Measurements from ENCODE around the gene FAM111A. TPM values are rescaled to one million over a fixed set of nuclear protein-coding genes. Genes with fewer than 3 reads are reported as not detected.

The FAM111A gene
- polyA plus RNA-seq, 1 donor from 2014 or later = 23.7 TPM

- no peaks in the 10 kb centered on the region for H3K27me3 Mint-ChIP-seq
- peak overlapping the region in 1 of 3 donors; percentile 70 for H3K27ac Mint-ChIP-seq
- H3K36me3 Mint-ChIP-seq = peaks cover 25% of the 10 kb centered on the region
- peaks cover 12 to 31% (median 13%) of the 10 kb centered on the region in 3 donors for H3K4me1 Mint-ChIP-seq
- no peaks in the 10 kb centered on the region for H3K9me3 Mint-ChIP-seq
- H3K4me3 Mint-ChIP-seq = no peak overlapping the region
Observed at GRCh38 chr11:59192446-59193020, 49.9 kb downstream of the FAM111A start.

GRCh38 chr11:59193587-59194130 is 51.0 kb downstream of the FAM111A start:
- Mint-ChIP-seq H3K27me3 (no peaks in the 10 kb centered on the region), H3K9me3 (no peaks in the 10 kb centered on the region), H3K36me3 (peaks cover 25% of the 10 kb centered on the region), H3K27ac (no peak overlapping the region), H3K4me1 (peaks cover 12 to 37% (median 13%) of the 10 kb centered on the region in 3 donors), H3K4me3 (no peak overlapping the region)

GRCh38 chr11:59195586-59195985 is 52.9 kb downstream of the FAM111A start:
- Mint-ChIP-seq H3K4me3 (no peak overlapping the region), H3K27ac (no peak overlapping the region), H3K27me3 (no peaks in the 10 kb centered on the region), H3K9me3 (peaks cover 0 to 3% (median 0%) of the 10 kb centered on the region in 3 donors), H3K36me3 (peaks cover 21% of the 10 kb centered on the region), H3K4me1 (peaks cover 21 to 52% (median 26%) of the 10 kb centered on the region in 3 donors)

GRCh38 chr11:59196777-59197176 is 54.1 kb downstream of the FAM111A start:
- Mint-ChIP-seq H3K4me3 (no peak overlapping the region), H3K9me3 (peaks cover 0 to 3% (median 0%) of the 10 kb centered on the region in 3 donors), H3K36me3 (peaks cover 21% of the 10 kb centered on the region), H3K27me3 (no peaks in the 10 kb centered on the region), H3K4me1 (peaks cover 28 to 56% (median 31%) of the 10 kb centered on the region in 3 donors), H3K27ac (no peak overlapping the region)

GRCh38 chr11:59197991-59198390 is 55.3 kb downstream of the FAM111A start:
- peaks cover 0 to 3% (median 0%) of the 10 kb centered on the region in 3 donors for H3K9me3 Mint-ChIP-seq
- H3K4me1 Mint-ChIP-seq = peaks cover 32 to 64% (median 32%) of the 10 kb centered on the region in 3 donors
- H3K27me3 Mint-ChIP-seq = no peaks in the 10 kb centered on the region
- H3K36me3 Mint-ChIP-seq = peaks cover 16% of the 10 kb centered on the region
- no peak overlapping the region for H3K4me3 Mint-ChIP-seq
- H3K27ac Mint-ChIP-seq = no peak overlapping the region

GRCh38 chr11:59198726-59199125 is 56.1 kb downstream of the FAM111A start:
- Mint-ChIP-seq H3K36me3 (peaks cover 15% of the 10 kb centered on the region), H3K4me3 (no peak overlapping the region), H3K9me3 (peaks cover 0 to 3% (median 0%) of the 10 kb centered on the region in 3 donors), H3K27ac (peak overlapping the region in 1 of 3 donors; percentile 47), H3K27me3 (no peaks in the 10 kb centered on the region), H3K4me1 (peaks cover 32 to 67% (median 32%) of the 10 kb centered on the region in 3 donors)

- Mint-ChIP-seq H3K27ac (peak overlapping the region; percentile 0 to 90 (median 53)), H3K27me3 (no peaks in the 10 kb centered on the region), H3K9me3 (peaks cover 0 to 3% (median 0%) of the 10 kb centered on the region in 3 donors), H3K4me3 (peak overlapping the region in 3 of 4 donors; percentile 2 to 50 (median 30)), H3K36me3 (peaks cover 12% of the 10 kb centered on the region), H3K4me1 (peaks cover 30 to 63% (median 39%) of the 10 kb centered on the region in 3 donors)
Observed at GRCh38 chr11:59199546-59200422, 57.1 kb downstream of the FAM111A start.

- H3K36me3 Mint-ChIP-seq = peaks cover 10% of the 10 kb centered on the region
- H3K4me3 Mint-ChIP-seq = peak overlapping the region in 2 of 4 donors; percentile 2 to 45
- peaks cover 0 to 3% (median 0%) of the 10 kb centered on the region in 3 donors for H3K9me3 Mint-ChIP-seq
- H3K4me1 Mint-ChIP-seq = peaks cover 30 to 62% (median 42%) of the 10 kb centered on the region in 3 donors
- H3K27ac Mint-ChIP-seq = peak overlapping the region in 1 of 3 donors; percentile 53
- no peaks in the 10 kb centered on the region for H3K27me3 Mint-ChIP-seq
Observed at GRCh38 chr11:59200423-59200746, 57.7 kb downstream of the FAM111A start.

GRCh38 chr11:59201353-59201752 is 58.7 kb downstream of the FAM111A start:
- Mint-ChIP-seq H3K27me3 (no peaks in the 10 kb centered on the region), H3K4me1 (peaks cover 32 to 58% (median 40%) of the 10 kb centered on the region in 3 donors), H3K4me3 (no peak overlapping the region), H3K27ac (no peak overlapping the region), H3K9me3 (peaks cover 0 to 3% (median 0%) of the 10 kb centered on the region in 3 donors), H3K36me3 (peaks cover 4% of the 10 kb centered on the region)

Other genes with a start within 250 kb of the FAM111A start
- gene GLYATL1, start 203.4 kb upstream of the FAM111A start, polyA plus RNA-seq = not detected
- 0.26 TPM for gene GLYATL1B, start 56.5 kb upstream of the FAM111A start, polyA plus RNA-seq
- gene FAM111B, start 35.6 kb upstream of the FAM111A start, polyA plus RNA-seq = 3.8 TPM
- 4.5 TPM for gene DTX4, start 29.3 kb downstream of the FAM111A start, polyA plus RNA-seq
- gene MPEG1, start 70.1 kb downstream of the FAM111A start, polyA plus RNA-seq = 51.8 TPM
- gene OR5AN1, start 216.0 kb downstream of the FAM111A start, polyA plus RNA-seq = not detected